Heart right ventricle (tissue), 16 donors: ENCODE data around the gene MMP19. TPM values are rescaled to one million over a fixed set of nuclear protein-coding genes. Genes with fewer than 3 reads are reported as not detected.

ENCODE experiments used
- ATAC-seq, 8 donors: fragments of 200-7000 bp; cut with Tn5 transposase; one replicate each; pipeline ENCODE4 v1.9.1; 2020; ENCODE audit warnings: mild to moderate bottlenecking in 8 of 8, moderate library complexity in 8 of 8, moderate number of reproducible peaks in 1 of 8
- DNase-seq, 2 donors: peaks; one replicate each; pipeline ENCODE4 v3.0.0-alpha.2; 2020
- H3K27ac ChIP-seq, 10 donors: fragments of 200-600 bp; sonication (generic) in 2 of 10; one replicate each; pipeline versions ENCODE4 v1.5.0 to v1.8.0; 2020 to 2022; ENCODE audit warnings: mild to moderate bottlenecking in 3 of 10
- H3K27me3 ChIP-seq, 7 donors: fragments of 200-600 bp; one replicate each; pipeline ENCODE4 v1.8.0; 2021 to 2022; ENCODE audit warnings: mild to moderate bottlenecking in 2 of 7
- H3K36me3 ChIP-seq, 9 donors: fragments of 200-600 bp; sonication (generic) in 1 of 9; one replicate each; pipeline versions ENCODE4 v1.5.0 to v1.8.0; 2020 to 2022; ENCODE audit warnings: mild to moderate bottlenecking in 2 of 9
- H3K4me1 ChIP-seq, 9 donors: fragments of 200-600 bp; sonication (generic) in 1 of 9; one replicate each; pipeline versions ENCODE4 v1.5.0 to v1.8.0; 2020 to 2022; ENCODE audit warnings: mild to moderate bottlenecking in 4 of 9
- H3K4me3 ChIP-seq, 10 donors: fragments of 200-600 bp; sonication (generic) in 2 of 10; one replicate each; pipeline versions ENCODE4 v1.5.0 to v1.8.0; 2020 to 2022; ENCODE audit warnings: mild to moderate bottlenecking in 7 of 10, moderate library complexity in 2 of 10
- H3K9me3 ChIP-seq, 11 donors: fragments of 200-600 bp in 10 of 11; sonication (generic) in 2 of 11; one replicate each; pipeline versions ENCODE4 v1.5.0 to v1.8.0; 2013 to 2022; ENCODE audit warnings: mild to moderate bottlenecking in 2 of 11, control low read depth in 1 of 11, moderate library complexity in 1 of 11
- CTCF ChIP-seq, 9 donors: fragments of 200-600 bp; sonication (generic) in 2 of 9; IDR thresholded peaks; one replicate each; pipeline versions ENCODE4 v1.5.0 to v1.8.0; 2021 to 2022; ENCODE audit warnings: antibody characterized with exemption in 9 of 9, mild to moderate bottlenecking in 5 of 9, moderate library complexity in 1 of 9
- WGBS, 2 donors: extraction: QIAGEN DNeasy Blood & Tissue Kit; methylation state at CpG; one replicate each; pipeline ENCODE4 v1.1.7; 2013; ENCODE audit warnings: inconsistent platforms in 1 of 2; 5-methylcytosine and 5-hydroxymethylcytosine counted together
- intact Hi-C, 10 donors: fragments of 100-400 bp; cut with DNase I; formaldehyde crosslinking; loops; one replicate each; pipeline versions ENCODE4 v1.11.1 to v1.14.2; 2022
- polyA plus RNA-seq, 2 donors: library from polyadenylated mRNA; stranded (reverse); fragments of 200-250 nt; gene quantifications; one replicate each; pipeline ENCODE4 v1.2.3, GENCODE V29; 2013
- total RNA-seq, 10 donors: library from RNA; stranded (reverse); fragmentation: NEBNext Ultra II Directional in 3 of 10; extraction: Animal tissue kit (Norgen Biotek cat#: 25700) in 3 of 10; gene quantifications; one replicate each; pipeline versions ENCODE4 v1.2.1 to v1.2.4, GENCODE V29; 2021 to 2023
- donor health status: Arrhythmogenic right ventricular cardiomyopathy.
- donor health status: ischemic (EF 13 %, LVEDD 7.1; RV severe dilation, severe dysfunction).
- donor health status: healthy with polysubstance abuse.
- donor health status: DM: no; HTN: yes; CAD: no.
- donor health status: DM: no; HTN: no; CAD: no.
- donor health status: ischemic (EF 25% LVEDD 6.9; RV normal size, moderate dysfunction).
- donor health status: ischemic (EF 25% LVEDD 5.7; RV mildly dilated, moderate dysfunction).
- donor health status: healthy.
- donor health status: DM: yes; HTN: yes; CAD: no.
- donor health status: Ischemic cardiomyopathy.
- donor health status: ischemic (EF 35%, LVEDD 5.7; RV mildly dilated, moderate dysfunction).
- donor health status: nonischemic (EF 11% LVEDD 7.7; RV severe dilation, severe dysfunction).
- donor health status: DM: yes; HTN: yes; CAD: no.
- donor health status: PGD.
- donor health status: ischemic (EF 29% LVEDD 5.4; RV normal size, mild dysfunction).
- donor health status: nonischemic (EF 23%, LVEDD 6.1; RV moderate dilation, normal function).

Gene MMP19
- total and polyA plus RNA-seq, 12 donors: 0.72 to 11.5 (median 1.8) TPM

- H3K36me3 ChIP-seq: no peaks in the 10 kb centered on the region
- no peak for ATAC-seq
- intact Hi-C loops: no loop called here
- peaks cover 0 to 21% (median 10%) of the 10 kb centered on the region in 11 donors for H3K9me3 ChIP-seq
- H3K27me3 ChIP-seq: no peaks in the 10 kb centered on the region
- H3K27ac ChIP-seq: no peak overlapping the region
- no peak for DNase-seq
- no peaks in the 10 kb centered on the region for H3K4me1 ChIP-seq
- no peak overlapping the region for H3K4me3 ChIP-seq
- TF ChIP-seq CTCF (IDR thresholded peaks at IDR 0.05): no peak
Observed at GRCh38 chr12:55862286-55862685, 19.6 kb upstream of the MMP19 start.

GRCh38 chr12:55861871-55862270, 19.1 kb upstream of the MMP19 start:
- no peaks in the 10 kb centered on the region for H3K36me3 ChIP-seq
- DNase-seq: no peak
- TF ChIP-seq CTCF (IDR thresholded peaks at IDR 0.05): no peak
- H3K9me3 ChIP-seq: peaks cover 0 to 21% (median 10%) of the 10 kb centered on the region in 11 donors
- 80 to 84% methylated on average over 3 of the region's 3 CpGs for WGBS, 2 donors
- no peaks in the 10 kb centered on the region for H3K4me1 ChIP-seq
- intact Hi-C loops: no loop called here
- H3K27me3 ChIP-seq: no peaks in the 10 kb centered on the region
- no peak overlapping the region for H3K27ac ChIP-seq
- no peak overlapping the region for H3K4me3 ChIP-seq
- ATAC-seq: no peak

- ATAC-seq: no peak
- intact Hi-C loops: no loop called here
- Histone ChIP-seq H3K9me3 (peaks cover 0 to 18% (median 10%) of the 10 kb centered on the region in 11 donors), H3K4me1 (no peaks in the 10 kb centered on the region), H3K4me3 (no peak overlapping the region), H3K27ac (no peak overlapping the region), H3K27me3 (no peaks in the 10 kb centered on the region), H3K36me3 (no peaks in the 10 kb centered on the region)
- TF ChIP-seq CTCF (IDR thresholded peaks at IDR 0.05): no peak
- 90 to 95% methylated on average over 8 of the region's 8 CpGs for WGBS, 2 donors
- no peak for DNase-seq
Observed at GRCh38 chr12:55861396-55861795, 18.7 kb upstream of the MMP19 start.

GRCh38 chr12:55852740-55853139, 10.0 kb upstream of the MMP19 start:
- Histone ChIP-seq H3K27ac (no peak overlapping the region), H3K4me3 (no peak overlapping the region), H3K9me3 (no peaks in the 10 kb centered on the region), H3K27me3 (peaks cover 0 to 4% (median 0%) of the 10 kb centered on the region in 7 donors), H3K4me1 (peaks cover 0 to 32% (median 14%) of the 10 kb centered on the region in 9 donors), H3K36me3 (no peaks in the 10 kb centered on the region)
- ATAC-seq (no peak), DNase-seq (no peak)
- intact Hi-C loops: loop anchor here in 1 of 10 donors (5.0 kb wide), 1 partner anchor 40 kb away; no protein-coding TSS in a partner anchor
- WGBS, 2 donors: 48 to 51% methylated on average over 1 of the region's 1 CpG
- TF ChIP-seq CTCF (IDR thresholded peaks at IDR 0.05): no peak
